GM13976 (cell line): ENCODE results near the gene GPR156.
"Not testable (repeated sequence)": the region's sequence is repeated elsewhere in the genome, so short reads cannot be mapped to it uniquely, and the experiment has no call there.

ENCODE experiments used
- DNase-seq: peaks from one replicate; pipeline ENCODE4 v3.0.0; 2012; ENCODE audit warnings: low spot score
- in situ Hi-C: fragments of 300-500 bp; cut with MboI; formaldehyde crosslinking; loops from one replicate; pipeline ENCODE4 v1.12.0; 2022; ENCODE audit warnings: low sequenced_read_pairs, mixed read lengths, inconsistent platforms; ENCODE audit not compliant: unreplicated experiment
- TF ChIP-seq, protein P1 (sequence below): IDR thresholded peaks from 2 replicates; pipeline ENCODE4 v1.5.1; 2012; ENCODE audit warnings: borderline replicate concordance, mild to moderate bottlenecking; ENCODE audit not compliant: insufficient read depth; ENCODE audit errors: extremely low read depth, missing control alignments, control extremely low read depth

The GPR156 gene

DNA sequence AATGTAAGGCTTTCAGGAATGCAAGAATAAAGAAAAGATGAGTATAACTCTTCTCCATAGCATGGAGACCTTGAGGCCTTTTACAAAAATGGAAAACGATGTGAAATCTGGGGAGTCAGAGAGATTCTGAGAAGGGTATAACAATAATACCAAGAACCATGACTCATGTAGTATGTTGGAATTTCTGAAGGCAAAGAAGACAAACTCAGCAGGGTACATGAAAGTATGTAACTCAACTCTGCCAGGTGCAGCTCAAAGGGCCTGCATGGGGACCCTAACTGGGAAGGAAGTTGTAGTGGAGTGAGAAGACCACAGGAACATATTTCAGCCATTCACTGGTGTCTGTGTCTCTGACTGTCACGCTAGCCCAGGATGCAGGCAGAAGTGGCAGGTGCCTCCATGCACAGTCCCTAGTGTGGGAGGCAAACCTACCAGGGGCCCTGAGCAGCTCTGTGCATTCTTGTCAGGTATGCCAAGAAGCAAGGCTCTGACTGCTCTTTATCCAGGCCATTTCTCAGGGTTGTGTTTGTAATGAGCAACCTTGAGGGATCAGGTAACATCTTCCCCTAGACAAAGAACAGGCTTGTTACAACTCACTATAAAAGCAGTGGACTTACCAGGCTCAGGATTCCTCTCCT lies 57.2 kb downstream of the GPR156 start:
- TF ChIP-seq, protein P1, sequence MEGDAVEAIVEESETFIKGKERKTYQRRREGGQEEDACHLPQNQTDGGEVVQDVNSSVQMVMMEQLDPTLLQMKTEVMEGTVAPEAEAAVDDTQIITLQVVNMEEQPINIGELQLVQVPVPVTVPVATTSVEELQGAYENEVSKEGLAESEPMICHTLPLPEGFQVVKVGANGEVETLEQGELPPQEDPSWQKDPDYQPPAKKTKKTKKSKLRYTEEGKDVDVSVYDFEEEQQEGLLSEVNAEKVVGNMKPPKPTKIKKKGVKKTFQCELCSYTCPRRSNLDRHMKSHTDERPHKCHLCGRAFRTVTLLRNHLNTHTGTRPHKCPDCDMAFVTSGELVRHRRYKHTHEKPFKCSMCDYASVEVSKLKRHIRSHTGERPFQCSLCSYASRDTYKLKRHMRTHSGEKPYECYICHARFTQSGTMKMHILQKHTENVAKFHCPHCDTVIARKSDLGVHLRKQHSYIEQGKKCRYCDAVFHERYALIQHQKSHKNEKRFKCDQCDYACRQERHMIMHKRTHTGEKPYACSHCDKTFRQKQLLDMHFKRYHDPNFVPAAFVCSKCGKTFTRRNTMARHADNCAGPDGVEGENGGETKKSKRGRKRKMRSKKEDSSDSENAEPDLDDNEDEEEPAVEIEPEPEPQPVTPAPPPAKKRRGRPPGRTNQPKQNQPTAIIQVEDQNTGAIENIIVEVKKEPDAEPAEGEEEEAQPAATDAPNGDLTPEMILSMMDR: no peak
- in situ Hi-C loops: no loop called here
- DNase-seq: no peak

DNA sequence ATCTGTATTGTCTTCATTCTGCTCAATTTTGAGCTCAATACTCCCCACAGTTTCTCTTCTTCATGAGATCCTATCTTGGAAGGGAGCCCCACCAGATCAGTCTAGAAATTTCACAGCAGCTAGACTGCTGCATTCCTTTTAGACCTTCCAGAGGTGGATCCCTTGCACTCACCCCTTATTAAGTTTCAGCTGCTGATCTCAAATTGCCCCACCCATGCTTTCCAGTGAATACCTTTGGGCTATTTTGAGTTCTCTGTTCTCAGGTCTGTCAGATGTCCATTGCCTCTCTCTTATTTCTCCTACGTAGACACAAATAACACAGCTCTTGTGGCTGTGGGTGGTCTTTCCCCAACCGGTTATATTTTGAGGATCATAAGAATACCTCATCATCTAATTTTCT lies 60.8 kb downstream of the GPR156 start:
- TF ChIP-seq, protein P1: no peak
- in situ Hi-C loops: no loop called here
- DNase-seq: no peak

DNA sequence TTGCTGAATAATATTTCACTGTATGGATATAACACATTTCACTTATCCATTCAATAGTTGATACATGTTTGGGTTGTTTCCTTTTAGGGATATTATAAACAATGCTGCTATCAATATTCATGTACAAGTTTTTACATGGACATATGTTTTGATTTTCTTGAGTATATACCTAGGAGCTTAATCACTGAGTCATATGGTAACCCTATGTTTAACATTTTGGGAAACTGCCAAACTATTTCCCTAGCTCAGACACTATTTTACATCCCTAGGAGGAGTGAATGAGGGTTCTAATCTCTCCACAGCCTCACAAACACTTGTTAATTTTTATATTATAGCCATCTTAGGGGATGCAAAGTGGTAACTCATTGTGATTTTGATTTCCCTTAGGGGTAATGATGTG lies 66.0 kb downstream of the GPR156 start:
- TF ChIP-seq, protein P1: no peak
- DNase-seq: no peak
- in situ Hi-C loops: no loop called here

DNA sequence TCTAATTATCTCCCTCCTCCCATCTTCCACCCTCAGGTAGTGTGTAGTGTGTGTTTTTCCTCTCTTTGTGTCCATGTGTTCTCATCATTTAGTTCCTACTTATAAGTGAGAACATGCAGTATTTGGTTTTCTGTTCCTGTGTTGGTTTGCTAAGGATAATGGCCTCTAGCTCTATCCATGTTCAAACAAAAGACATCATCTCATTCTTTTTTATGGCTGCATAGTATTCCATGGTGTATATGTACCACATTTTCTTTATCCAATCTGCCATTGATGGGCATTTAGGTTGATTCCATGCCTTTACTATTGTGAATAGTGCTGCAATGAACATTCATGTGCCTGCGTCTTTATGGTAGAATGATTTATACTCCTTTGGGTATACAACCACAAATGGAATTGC lies 68.4 kb downstream of the GPR156 start:
- in situ Hi-C loops, DNase-seq: not testable (repeated sequence)

DNA sequence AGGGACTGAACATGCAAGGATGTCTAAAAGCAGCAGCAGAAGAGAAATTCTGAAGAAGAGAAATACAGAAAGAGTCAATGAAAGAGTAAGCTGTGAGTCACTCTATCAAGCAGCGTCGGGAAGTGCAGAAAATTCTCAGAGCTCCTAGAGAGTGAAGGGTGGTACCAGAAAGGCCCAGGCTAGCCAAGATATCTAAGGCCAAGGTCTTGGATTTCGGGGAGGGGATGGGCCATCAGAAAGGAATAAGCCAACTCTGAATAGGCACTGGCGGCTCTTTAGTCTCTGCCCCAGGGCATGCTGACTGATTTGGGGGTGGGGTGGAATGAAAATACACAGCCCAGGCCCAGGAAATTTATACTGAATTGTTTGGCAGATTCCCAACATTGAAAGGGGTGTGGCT lies 70.8 kb downstream of the GPR156 start:
- DNase-seq: no peak
- in situ Hi-C loops: no loop called here
- TF ChIP-seq, protein P1: no peak

DNA sequence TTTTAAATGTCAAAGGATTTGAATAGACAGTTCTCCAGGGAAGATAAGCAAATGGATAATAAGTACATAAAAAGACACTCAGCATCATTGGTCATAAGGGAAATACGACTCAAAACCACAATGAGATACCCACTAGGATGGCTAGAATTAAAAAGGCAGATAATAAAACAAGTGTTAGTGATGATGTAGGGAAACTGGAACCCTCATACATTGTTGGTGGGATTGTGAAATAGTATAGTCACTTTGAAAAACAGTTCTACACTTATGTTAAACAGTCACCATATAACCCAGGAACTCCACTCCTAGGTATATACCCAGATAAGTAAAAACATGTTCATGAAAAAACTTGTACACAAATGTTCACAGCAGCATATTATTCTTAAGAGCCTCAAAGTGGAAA lies 72.5 kb downstream of the GPR156 start:
- DNase-seq: no peak
- in situ Hi-C loops: no loop called here
- TF ChIP-seq, protein P1: no peak

DNA sequence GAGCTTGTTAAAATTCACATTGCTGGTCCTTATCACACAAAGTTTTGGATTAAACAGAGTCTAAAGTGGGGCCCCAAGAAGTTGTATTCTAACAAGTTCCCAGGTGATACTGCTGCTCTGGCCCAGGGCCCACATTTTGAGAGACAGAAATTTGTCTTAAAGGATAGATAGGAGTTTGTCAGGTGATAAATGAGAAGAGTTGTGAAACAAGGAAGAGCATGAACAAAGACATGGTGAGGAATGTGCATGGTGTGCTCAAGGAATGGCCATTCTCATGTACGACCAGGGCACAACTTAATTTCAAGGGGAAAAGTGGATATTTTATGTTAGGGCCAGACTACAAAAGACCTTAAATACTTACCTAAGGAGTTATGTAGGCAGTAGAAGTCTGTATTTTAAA lies 75.6 kb downstream of the GPR156 start:
- in situ Hi-C loops: no loop called here
- no peak for DNase-seq
- TF ChIP-seq, protein P1: no peak

DNA sequence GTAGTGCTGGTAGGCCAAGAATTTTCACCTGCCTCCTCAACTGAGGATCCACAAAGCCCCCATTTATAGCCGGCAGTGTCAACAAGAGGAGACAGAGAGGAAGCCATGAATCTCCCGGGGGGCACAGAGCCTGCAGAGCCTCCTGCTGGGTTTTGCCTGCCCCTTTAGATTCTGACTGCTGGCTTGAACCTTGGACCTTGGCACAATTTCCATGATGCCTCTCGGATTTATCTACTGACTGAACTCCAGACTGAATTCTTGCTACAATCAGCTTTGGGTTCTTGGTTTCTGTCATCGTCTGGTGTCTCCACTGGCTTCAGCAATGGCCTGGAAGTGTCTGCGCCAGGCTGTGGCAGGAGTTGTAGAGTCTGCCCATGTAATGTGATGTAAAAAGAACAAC lies 80.7 kb downstream of the GPR156 start:
- no peak for DNase-seq
- TF ChIP-seq, protein P1: no peak
- in situ Hi-C loops: no loop called here
